GM12874 (cell line): ENCODE data around the gene AK9.

Experiments used
- CTCF ChIP-seq: IDR thresholded peaks from 2 replicates; pipeline ENCODE4 v1.5.1; 2011; ENCODE audit warnings: low read depth, mild to moderate bottlenecking, control low read depth, low read length, moderate library complexity; ENCODE audit not compliant: insufficient read depth

AK9 gene

GRCh38 chr6:109465772-109466171, 225.2 kb downstream of the AK9 start:
- no peak for TF ChIP-seq CTCF

DNA sequence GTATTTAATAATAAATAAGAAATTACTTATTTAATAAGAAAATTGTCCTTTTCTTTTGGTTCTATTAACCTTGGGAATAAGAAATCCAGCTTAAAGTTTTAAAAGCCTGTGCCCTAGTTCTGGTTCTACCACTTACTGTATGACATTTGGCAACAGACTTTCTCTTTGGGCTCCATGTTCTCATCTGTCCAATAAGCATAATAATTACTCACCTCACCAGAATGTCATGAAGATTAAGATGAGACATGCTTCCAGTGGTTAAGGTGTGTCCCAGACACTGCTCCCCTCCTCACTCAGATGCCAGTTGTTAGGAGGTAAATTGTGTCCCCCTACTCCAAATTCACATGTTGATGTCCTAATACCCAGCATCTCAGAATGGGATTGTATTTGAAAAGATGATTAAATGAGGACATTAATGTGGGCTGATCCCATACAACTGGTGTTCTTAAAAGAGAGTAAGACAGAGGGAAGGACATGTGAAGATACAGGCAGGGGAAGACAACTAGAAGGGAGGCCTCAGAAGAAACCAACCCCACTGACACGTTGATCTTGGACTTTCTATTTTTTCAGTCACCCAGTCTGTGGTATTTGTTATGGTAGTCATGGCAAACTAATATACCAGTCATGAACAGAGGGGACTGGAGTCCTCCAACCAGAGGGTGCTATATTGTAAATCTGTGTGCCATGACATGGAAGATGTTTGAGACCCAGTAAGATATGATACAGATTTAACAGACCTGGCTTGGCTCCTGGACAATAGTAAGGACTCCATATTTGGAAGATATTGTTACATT, 229.1 kb downstream of the AK9 start:
- no peak for TF ChIP-seq CTCF

GRCh38 chr6:109460161-109460829, 230.7 kb downstream of the AK9 start:
- TF ChIP-seq CTCF = no peak

DNA sequence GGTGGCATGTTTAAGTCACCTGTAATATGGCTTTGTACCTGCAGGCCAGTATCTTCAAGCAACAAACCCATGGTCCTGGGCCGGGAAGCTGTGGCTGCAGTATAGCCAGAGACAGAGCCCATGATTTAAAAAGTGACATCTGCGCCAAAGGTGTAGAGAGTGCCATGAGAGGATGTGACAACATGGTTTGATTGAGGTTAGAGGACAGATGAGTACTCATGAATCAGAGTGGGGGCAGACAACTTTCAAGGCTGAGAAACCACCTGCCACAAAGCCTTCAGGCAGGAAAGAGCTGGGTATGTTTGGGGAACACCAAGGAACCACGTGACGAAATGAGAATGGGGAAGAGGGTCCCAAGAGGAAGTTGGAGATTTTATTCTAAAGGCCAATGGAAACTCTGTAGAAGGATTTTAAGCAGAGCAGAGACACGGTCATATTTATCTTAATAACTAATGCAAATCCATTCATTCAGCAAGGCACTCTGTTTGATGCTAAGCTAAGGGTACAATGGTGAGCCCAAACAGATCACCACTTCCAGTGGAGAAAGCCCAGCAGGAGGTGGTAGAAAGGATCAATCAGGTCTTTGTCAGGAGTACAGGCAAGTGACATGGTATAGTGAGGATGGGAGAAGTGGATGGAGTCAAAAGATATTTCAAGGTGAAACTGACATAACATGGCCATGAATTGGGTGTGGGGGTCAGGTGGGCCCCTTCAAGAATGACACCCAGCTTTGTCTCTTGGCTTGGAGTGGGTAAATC, 232.0 kb downstream of the AK9 start:
- TF ChIP-seq CTCF = no peak

GRCh38 chr6:109457562-109457996, 233.4 kb downstream of the AK9 start:
- no peak for TF ChIP-seq CTCF

GRCh38 chr6:109456710-109457561, 234.1 kb downstream of the AK9 start:
- no peak for TF ChIP-seq CTCF
